Endodermal cell (in vitro differentiated cells): Measurements from ENCODE around the gene LRRC25. TPM values are rescaled to one million over a fixed set of nuclear protein-coding genes. Genes with fewer than 3 reads are reported as not detected.

Source experiments
- DNase-seq: peaks from one replicate; pipeline ENCODE4 v3.0.0-alpha.2; 2017
- H3K27ac ChIP-seq: 2 replicates; pipeline ENCODE4 v1.5.1; 2013; ENCODE audit warnings: mild to moderate bottlenecking, low read depth, low read length, moderate library complexity
- H3K27me3 ChIP-seq: 2 replicates; pipeline ENCODE4 v1.6.1; 2013; ENCODE audit warnings: mild to moderate bottlenecking, low read length, moderate library complexity; ENCODE audit not compliant: insufficient read depth, control insufficient read depth, poor library complexity, severe bottlenecking
- H3K36me3 ChIP-seq: 2 replicates; pipeline ENCODE4 v1.7.0; 2013; ENCODE audit warnings: mild to moderate bottlenecking, low read length, moderate library complexity; ENCODE audit not compliant: control insufficient read depth, insufficient read depth
- H3K4me1 ChIP-seq: one replicate; pipeline ENCODE4 v1.7.0; 2013; ENCODE audit warnings: low read length; ENCODE audit not compliant: control insufficient read depth, insufficient read depth
- H3K4me3 ChIP-seq: 2 replicates; pipeline ENCODE4 v1.5.1; 2013; ENCODE audit warnings: mild to moderate bottlenecking, low read length, moderate library complexity
- H3K9ac ChIP-seq: 2 replicates; pipeline ENCODE4 v1.6.1; 2013; ENCODE audit warnings: mild to moderate bottlenecking, low read length, moderate library complexity; ENCODE audit not compliant: poor library complexity, severe bottlenecking; ENCODE audit errors: extremely low read depth
- H3K9me3 ChIP-seq: 2 replicates; pipeline ENCODE4 v1.6.1; 2013; ENCODE audit warnings: mild to moderate bottlenecking, low read length, moderate library complexity; ENCODE audit not compliant: control insufficient read depth
- H3K27ac Mint-ChIP-seq: 2 replicates; pipeline ENCODE4 v1.8.0; 2020; ENCODE audit warnings: mixed read lengths
- H3K27me3 Mint-ChIP-seq: 2 replicates; pipeline ENCODE4 v1.8.0; 2021; ENCODE audit warnings: mild to moderate bottlenecking, mixed read lengths; ENCODE audit not compliant: insufficient read depth
- H3K36me3 Mint-ChIP-seq: 2 replicates; pipeline ENCODE4 v1.8.0; 2020; ENCODE audit warnings: low read depth, mixed read lengths
- H3K4me1 Mint-ChIP-seq: 2 replicates; pipeline ENCODE4 v1.8.0; 2020; ENCODE audit warnings: mixed read lengths
- H3K4me3 Mint-ChIP-seq: 2 replicates; pipeline ENCODE4 v1.8.0; 2020; ENCODE audit warnings: mild to moderate bottlenecking, moderate library complexity, mixed read lengths
- H3K9me3 Mint-ChIP-seq: 2 replicates; pipeline ENCODE4 v1.8.0; 2020; ENCODE audit warnings: mild to moderate bottlenecking, mixed read lengths
- CTCF ChIP-seq: fragments of 200-600 bp; sonication (generic); conservative IDR thresholded peaks from 2 replicates; pipeline ENCODE4 v1.5.0; 2021; ENCODE audit warnings: antibody characterized with exemption, mild to moderate bottlenecking
- WGBS, 2 experiments: methylation state at CpG; one replicate each; pipeline versions ENCODE4 v1.1.5 to v1.1.7; 2013; ENCODE audit warnings: missing lambda C conversion rate in 2 of 2, mixed read lengths in 1 of 2; ENCODE audit not compliant: insufficient coverage in 1 of 2, insufficient read length in 1 of 2; 5-methylcytosine and 5-hydroxymethylcytosine counted together
- total RNA-seq, 2 donors: library from RNA; stranded (reverse); fragmentation: NEBNext Ultra II Directional in 1 of 2; extraction: Animal tissue kit (Norgen Biotek cat#: 25700) in 1 of 2; gene quantifications; 2 replicates in 1 of 2; 3 replicates in 1 of 2; pipeline ENCODE4 v1.2.1, GENCODE V29; 2021

Gene LRRC25
- total RNA-seq, 2 donors from 2014 or later, result not detected

GRCh38 chr19:18379803-18380747 is 17.3 kb downstream of the LRRC25 start:
- no peak overlapping the region for H3K4me3 Mint-ChIP-seq
- H3K4me1 Mint-ChIP-seq, result peaks cover 8% of the 10 kb centered on the region
- no peak overlapping the region for H3K9ac ChIP-seq

GRCh38 chr19:18377026-18377425 is 20.4 kb downstream of the LRRC25 start:
- H3K9ac ChIP-seq, result no peak overlapping the region
- H3K27ac Mint-ChIP-seq, result peak overlapping the region; percentile 48
- no peak overlapping the region for H3K4me3 Mint-ChIP-seq
- H3K4me3 ChIP-seq, result no peak overlapping the region
- 87 to 93% methylated on average over 6 of the region's 6 CpGs for WGBS, 2 experiments
- peaks cover 1% of the 10 kb centered on the region for H3K27me3 Mint-ChIP-seq
- H3K9me3 Mint-ChIP-seq, result peaks cover 2% of the 10 kb centered on the region
- TF ChIP-seq CTCF, result no peak
- no peak for DNase-seq
- no peaks in the 10 kb centered on the region for H3K36me3 ChIP-seq
- H3K4me1 ChIP-seq, result peaks cover 4% of the 10 kb centered on the region
- H3K27me3 ChIP-seq, result no peaks in the 10 kb centered on the region
- no peak overlapping the region for H3K27ac ChIP-seq
- no peaks in the 10 kb centered on the region for H3K9me3 ChIP-seq
- peaks cover 15% of the 10 kb centered on the region for H3K4me1 Mint-ChIP-seq
- H3K36me3 Mint-ChIP-seq, result no peaks in the 10 kb centered on the region

More at GRCh38 chr19:18379803-18380747, 17.3 kb downstream of the LRRC25 start:
- Mint-ChIP-seq H3K9me3 (peaks cover 2% of the 10 kb centered on the region), H3K27me3 (peaks cover 3% of the 10 kb centered on the region), H3K27ac (peak overlapping the region; percentile 65), H3K36me3 (no peaks in the 10 kb centered on the region)
- DNase-seq, result peak; percentile 74
- Histone ChIP-seq H3K4me1 (no peaks in the 10 kb centered on the region), H3K4me3 (no peak overlapping the region), H3K27me3 (no peaks in the 10 kb centered on the region), H3K9me3 (no peaks in the 10 kb centered on the region), H3K27ac (no peak overlapping the region), H3K36me3 (no peaks in the 10 kb centered on the region)
- WGBS, 2 experiments, result 86 to 87% methylated on average over 13 to 22 of the region's 22 CpGs
- TF ChIP-seq CTCF, result no peak

- WGBS, 2 experiments, result 51 to 58% methylated on average over 12 to 16 of the region's 17 CpGs
- H3K4me1 ChIP-seq, result peaks cover 7% of the 10 kb centered on the region
- peak overlapping the region; percentile 70 for H3K27ac ChIP-seq
- Mint-ChIP-seq H3K4me1 (peaks cover 16% of the 10 kb centered on the region), H3K36me3 (no peaks in the 10 kb centered on the region), H3K9me3 (peaks cover 2% of the 10 kb centered on the region), H3K27ac (peak overlapping the region; percentile 89), H3K4me3 (no peak overlapping the region), H3K27me3 (no peaks in the 10 kb centered on the region)
- DNase-seq, result peak; percentile 99
- H3K9me3 ChIP-seq, result no peaks in the 10 kb centered on the region
- no peaks in the 10 kb centered on the region for H3K27me3 ChIP-seq
- no peaks in the 10 kb centered on the region for H3K36me3 ChIP-seq
- no peak overlapping the region for H3K4me3 ChIP-seq
- no peak overlapping the region for H3K9ac ChIP-seq
- no peak for TF ChIP-seq CTCF
These were observed 23.4 kb downstream of the LRRC25 start for GRCh38 chr19:18373892-18374629.
